Activated naive CD4-positive, alpha-beta T cell treated with anti-CD3 and anti-CD28 coated beads, Interleukin-2, amount 10 ng/mL, durations not matched to agents 7 days and 5 days (primary cell): ENCODE measurements around the gene RNF207.
A peak's percentile ranks its signal among the peaks of the same experiment; 100 is the strongest.

ENCODE experiments used
- CTCF ChIA-PET: fragments of 350-600 bp; sonication (Branson Sonifier 250); formaldehyde crosslinking; loops from one replicate; lab custom pipeline; 2021; ENCODE audit warnings: antibody characterized with exemption; lab: Charles Lee
- DNase-seq: peaks from one replicate; pipeline ENCODE4 v3.0.0-alpha.2; 2020
- H3K27ac Mint-ChIP-seq: one replicate; pipeline ENCODE4 v1.8.0; 2021; ENCODE audit warnings: mild to moderate bottlenecking, moderate library complexity, mixed read lengths
- H3K27me3 Mint-ChIP-seq: one replicate; pipeline ENCODE4 v1.8.0; 2021; ENCODE audit warnings: mild to moderate bottlenecking, mixed read lengths
- H3K36me3 Mint-ChIP-seq: one replicate; pipeline ENCODE4 v1.8.0; 2021; ENCODE audit warnings: mixed read lengths
- H3K4me1 Mint-ChIP-seq: one replicate; pipeline ENCODE4 v1.8.0; 2021; ENCODE audit warnings: mixed read lengths
- H3K4me3 Mint-ChIP-seq: one replicate; pipeline ENCODE4 v1.8.0; 2021; ENCODE audit warnings: mild to moderate bottlenecking, moderate library complexity, mixed read lengths
- H3K9me3 Mint-ChIP-seq: one replicate; pipeline ENCODE4 v1.8.0; 2021; ENCODE audit warnings: mixed read lengths

The RNF207 gene

GRCh38 chr1:6180707-6181311 is 25.1 kb upstream of the RNF207 start:
- no peak overlapping the region for H3K4me3 Mint-ChIP-seq
- H3K9me3 Mint-ChIP-seq: no peaks in the 10 kb centered on the region
- CTCF ChIA-PET: interaction anchor here (1.2 kb wide), 1 partner anchor 26 kb away, joined by 4 read pairs; the partner anchor contains the start of gene RNF207
- peaks cover 71% of the 10 kb centered on the region for H3K27me3 Mint-ChIP-seq
- DNase-seq: no peak
- no peak overlapping the region for H3K27ac Mint-ChIP-seq
- peaks cover 16% of the 10 kb centered on the region for H3K4me1 Mint-ChIP-seq
- peaks cover 16% of the 10 kb centered on the region for H3K36me3 Mint-ChIP-seq

DNA sequence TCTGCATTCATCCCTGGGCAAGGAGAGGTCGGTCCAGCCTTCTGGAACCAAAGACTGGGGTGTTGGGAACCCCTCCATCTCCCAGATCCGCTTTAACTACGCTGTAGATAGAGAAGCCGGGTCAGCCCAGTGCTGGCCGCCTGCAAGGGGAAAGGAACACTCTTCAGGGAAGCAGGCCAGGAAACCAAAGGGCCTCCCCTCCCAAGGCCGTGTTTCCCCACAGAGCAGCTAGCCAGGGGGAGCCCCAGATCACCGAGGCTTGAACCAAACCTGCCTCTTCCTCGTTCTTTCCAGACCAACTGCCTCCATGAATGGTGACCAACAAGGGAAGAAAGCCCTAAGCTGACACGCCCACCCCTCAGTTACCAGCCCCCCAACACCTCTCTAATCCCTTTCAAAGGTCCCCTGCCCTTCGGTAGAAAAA is 24.6 kb upstream of the RNF207 start:
- CTCF ChIA-PET: interaction anchor here (1.2 kb wide), 1 partner anchor 25 kb away, joined by 4 read pairs; the partner anchor contains the start of gene RNF207
- no peak for DNase-seq
- Mint-ChIP-seq H3K9me3 (no peaks in the 10 kb centered on the region), H3K4me1 (peaks cover 20% of the 10 kb centered on the region), H3K27me3 (peaks cover 69% of the 10 kb centered on the region), H3K4me3 (no peak overlapping the region), H3K27ac (no peak overlapping the region), H3K36me3 (peaks cover 20% of the 10 kb centered on the region)

DNA sequence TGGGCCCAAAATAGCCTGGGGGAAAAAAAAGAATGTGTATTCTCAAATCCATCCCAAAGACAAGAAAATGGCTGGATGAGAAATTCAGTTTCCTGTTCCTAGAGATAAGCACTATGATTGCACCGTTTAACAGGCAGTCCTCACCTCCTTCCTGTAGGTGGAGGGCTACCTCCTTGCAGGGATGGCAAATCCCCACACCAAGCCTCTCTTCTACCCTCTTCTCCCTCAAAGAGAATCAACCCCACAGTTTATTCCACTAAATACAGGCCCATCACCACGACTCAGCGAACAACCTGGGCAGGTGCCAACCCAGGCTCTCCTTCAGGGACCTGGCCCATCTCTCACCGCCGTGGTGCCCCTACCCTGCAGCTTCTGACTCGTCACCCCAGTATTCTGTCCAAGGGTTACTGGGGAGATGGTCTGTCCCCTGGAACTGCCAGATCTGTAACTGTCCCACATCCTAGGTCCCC is 22.4 kb upstream of the RNF207 start:
- Mint-ChIP-seq H3K9me3 (no peaks in the 10 kb centered on the region), H3K27ac (no peak overlapping the region), H3K4me1 (peaks cover 20% of the 10 kb centered on the region), H3K36me3 (peaks cover 24% of the 10 kb centered on the region), H3K27me3 (peaks cover 47% of the 10 kb centered on the region), H3K4me3 (no peak overlapping the region)
- DNase-seq: no peak
- CTCF ChIA-PET: interaction anchor here (0.6 to 1.6 kb wide), 2 partner anchors 21 to 53 kb away, joined by 3 read pairs; no protein-coding TSS in a partner anchor

- DNase-seq: no peak
- peaks cover 40% of the 10 kb centered on the region for H3K27me3 Mint-ChIP-seq
- peak overlapping the region; percentile 55 for H3K27ac Mint-ChIP-seq
- peaks cover 21% of the 10 kb centered on the region for H3K4me1 Mint-ChIP-seq
- H3K36me3 Mint-ChIP-seq: peaks cover 28% of the 10 kb centered on the region
- H3K4me3 Mint-ChIP-seq: no peak overlapping the region
- no peaks in the 10 kb centered on the region for H3K9me3 Mint-ChIP-seq
- CTCF ChIA-PET: no interaction called here
Measured at GRCh38 chr1:6184083-6184783, 21.7 kb upstream of the RNF207 start.

DNA sequence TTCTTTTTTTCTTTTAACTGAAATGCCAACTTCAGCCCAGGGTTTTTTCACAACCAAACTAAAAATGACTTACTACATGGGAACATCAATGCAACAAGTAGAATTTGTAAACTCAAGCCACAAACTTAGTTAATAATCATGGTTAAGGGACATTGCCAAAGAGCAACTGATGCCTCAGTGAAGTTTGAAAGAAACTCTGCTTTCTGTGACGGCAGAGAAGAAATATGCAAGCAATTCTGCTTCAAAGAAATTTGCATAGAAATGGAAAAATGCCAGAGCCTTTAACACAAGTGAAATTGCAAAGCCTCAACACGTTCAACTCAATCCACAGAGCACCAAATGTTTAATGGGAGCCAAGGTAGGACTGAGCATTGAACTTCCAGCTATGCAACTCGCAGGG is 20.8 kb upstream of the RNF207 start:
- H3K27me3 Mint-ChIP-seq: peaks cover 34% of the 10 kb centered on the region
- H3K9me3 Mint-ChIP-seq: no peaks in the 10 kb centered on the region
- peaks cover 32% of the 10 kb centered on the region for H3K36me3 Mint-ChIP-seq
- H3K27ac Mint-ChIP-seq: peak overlapping the region; percentile 19
- CTCF ChIA-PET: interaction anchor here (1.0 to 1.1 kb wide), 2 partner anchors 8 to 9 kb away, joined by 4 to 6 read pairs; no protein-coding TSS in a partner anchor
- no peak for DNase-seq
- H3K4me3 Mint-ChIP-seq: no peak overlapping the region
- peaks cover 24% of the 10 kb centered on the region for H3K4me1 Mint-ChIP-seq

- Mint-ChIP-seq H3K4me3 (no peak overlapping the region), H3K4me1 (peaks cover 23% of the 10 kb centered on the region), H3K27ac (no peak overlapping the region), H3K36me3 (peaks cover 34% of the 10 kb centered on the region), H3K9me3 (no peaks in the 10 kb centered on the region), H3K27me3 (peaks cover 27% of the 10 kb centered on the region)
- DNase-seq: peak; percentile 43
- CTCF ChIA-PET: interaction anchor here (1.0 to 1.1 kb wide), 2 partner anchors 8 to 9 kb away, joined by 4 to 6 read pairs; no protein-coding TSS in a partner anchor
Measured at GRCh38 chr1:6185635-6186382, 20.1 kb upstream of the RNF207 start.

DNA sequence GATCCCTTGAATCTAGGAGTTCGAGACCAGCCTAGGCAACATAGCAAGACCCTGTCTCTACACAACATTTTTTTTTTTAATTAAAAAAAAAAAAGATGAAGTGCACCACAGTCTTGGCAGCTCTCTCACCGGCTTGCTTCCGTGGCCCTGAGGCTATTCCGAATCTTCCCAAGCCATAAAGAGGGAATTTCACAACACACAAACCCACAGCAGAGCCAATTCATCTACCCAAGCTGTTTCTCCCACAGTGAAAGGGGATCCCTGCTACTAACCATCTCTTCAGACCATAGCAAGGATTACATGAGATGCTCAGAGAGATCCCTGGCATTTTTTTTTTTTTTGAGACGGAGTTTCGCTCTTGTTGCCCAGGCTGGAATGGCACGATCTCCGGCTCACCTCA is 17.5 kb upstream of the RNF207 start:
- no peak overlapping the region for H3K4me3 Mint-ChIP-seq
- CTCF ChIA-PET: interaction anchor here (0.6 to 0.7 kb wide), 3 partner anchors 15 to 229 kb away, joined by 3 read pairs; no protein-coding TSS in a partner anchor
- DNase-seq: no peak
- H3K27ac Mint-ChIP-seq: no peak overlapping the region
- H3K4me1 Mint-ChIP-seq: peaks cover 15% of the 10 kb centered on the region
- peaks cover under 1% of the 10 kb centered on the region for H3K27me3 Mint-ChIP-seq
- peaks cover 39% of the 10 kb centered on the region for H3K36me3 Mint-ChIP-seq
- H3K9me3 Mint-ChIP-seq: no peaks in the 10 kb centered on the region

GRCh38 chr1:6191968-6192367 is 14.0 kb upstream of the RNF207 start:
- Mint-ChIP-seq H3K27me3 (no peaks in the 10 kb centered on the region), H3K9me3 (no peaks in the 10 kb centered on the region), H3K36me3 (peaks cover 36% of the 10 kb centered on the region), H3K4me3 (no peak overlapping the region), H3K27ac (no peak overlapping the region), H3K4me1 (peaks cover 22% of the 10 kb centered on the region)
- CTCF ChIA-PET: interaction anchor here (1.5 kb wide), 1 partner anchor 13 kb away, joined by 4 read pairs; no protein-coding TSS in a partner anchor
- DNase-seq: no peak

GRCh38 chr1:6197746-6198427 is 8.0 kb upstream of the RNF207 start:
- peak overlapping the region; percentile 76 for H3K4me3 Mint-ChIP-seq
- no peaks in the 10 kb centered on the region for H3K27me3 Mint-ChIP-seq
- DNase-seq: no peak
- peak overlapping the region; percentile 64 for H3K27ac Mint-ChIP-seq
- H3K36me3 Mint-ChIP-seq: peaks cover 35% of the 10 kb centered on the region
- CTCF ChIA-PET: interaction anchor here (0.8 to 0.9 kb wide), 2 partner anchors 48 to 148 kb away, joined by 3 read pairs; no protein-coding TSS in a partner anchor
- H3K9me3 Mint-ChIP-seq: no peaks in the 10 kb centered on the region
- peaks cover 47% of the 10 kb centered on the region for H3K4me1 Mint-ChIP-seq

DNA sequence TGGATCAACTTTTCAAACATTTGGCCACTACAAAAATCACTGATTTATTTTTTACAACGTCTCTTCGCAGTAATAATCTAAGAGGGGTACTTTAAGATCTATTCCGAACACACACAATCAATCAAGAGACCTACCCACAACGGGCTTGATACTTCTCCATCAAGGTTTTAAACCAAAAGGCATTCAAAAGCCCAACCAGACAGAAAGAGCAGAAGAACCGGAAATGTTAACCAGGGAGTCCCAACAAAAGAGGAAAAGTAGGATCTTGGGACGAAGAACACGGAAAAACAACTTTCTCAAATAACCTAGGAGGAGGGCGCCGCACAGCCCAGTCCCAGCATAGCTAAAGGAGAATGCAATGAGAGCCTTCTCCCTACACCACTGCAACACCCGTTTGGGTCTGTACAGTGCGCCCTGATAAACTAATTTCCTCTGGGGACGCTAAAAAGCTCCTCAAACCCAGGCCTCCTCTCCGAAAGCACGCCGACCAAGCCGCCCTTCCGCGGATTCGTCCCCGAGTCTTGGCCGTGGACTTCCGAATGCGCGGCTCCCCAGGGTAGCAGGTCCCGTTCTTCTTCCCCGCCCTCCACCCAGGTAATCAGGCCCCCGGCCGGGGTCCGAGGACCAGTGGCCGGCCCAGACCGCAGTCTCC is 7.1 kb upstream of the RNF207 start:
- H3K4me1 Mint-ChIP-seq: peaks cover 46% of the 10 kb centered on the region
- H3K4me3 Mint-ChIP-seq: peak overlapping the region; percentile 76
- CTCF ChIA-PET: interaction anchor here (0.8 to 0.9 kb wide), 2 partner anchors 47 to 148 kb away, joined by 3 read pairs; no protein-coding TSS in a partner anchor
- H3K27me3 Mint-ChIP-seq: peaks cover 3% of the 10 kb centered on the region
- H3K36me3 Mint-ChIP-seq: peaks cover 29% of the 10 kb centered on the region
- H3K27ac Mint-ChIP-seq: peak overlapping the region; percentile 64
- peak; percentile 57 for DNase-seq
- no peaks in the 10 kb centered on the region for H3K9me3 Mint-ChIP-seq

DNA sequence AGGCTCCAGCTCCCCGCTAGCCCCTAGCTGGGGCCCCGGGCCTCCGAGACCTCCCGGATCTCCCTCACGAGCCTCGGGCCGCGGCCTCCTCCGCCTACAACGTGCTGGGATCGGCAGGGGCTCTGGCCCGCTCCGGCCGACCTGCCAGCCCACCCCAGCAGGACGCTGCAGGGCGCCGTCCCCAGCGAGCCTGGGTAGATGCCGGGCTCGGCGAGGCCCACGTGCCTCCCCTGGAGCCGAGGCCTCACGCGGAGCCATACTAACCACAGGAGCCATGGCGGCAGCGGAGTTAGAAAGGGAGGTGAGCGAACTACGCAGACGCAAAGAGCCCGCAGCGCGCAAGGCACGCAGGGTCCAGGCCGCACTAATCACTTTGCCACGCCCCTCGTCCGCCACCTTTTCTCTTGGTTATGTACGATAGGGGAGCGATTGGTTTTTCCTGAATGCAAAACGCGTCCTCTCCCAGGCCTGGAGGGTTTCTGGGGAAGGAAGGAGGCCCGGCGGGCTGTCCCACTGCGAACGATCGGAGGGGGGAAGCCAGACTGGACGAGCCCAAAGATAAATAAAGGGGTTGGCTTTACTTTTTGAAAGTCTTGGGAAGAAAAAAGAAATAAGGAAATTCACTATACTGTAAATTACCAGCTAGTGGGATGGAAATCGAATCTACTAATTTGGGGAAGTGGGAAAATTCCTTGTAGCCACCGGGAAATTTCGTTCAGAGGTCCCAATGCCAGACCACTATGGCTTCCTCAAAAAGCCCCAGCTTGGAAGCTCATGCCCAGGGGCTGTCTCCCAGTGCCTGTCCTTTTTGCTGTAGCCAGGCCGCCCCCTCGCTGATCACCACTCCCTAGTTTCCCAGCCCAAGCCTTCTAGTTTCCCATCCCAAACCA is 6.4 kb upstream of the RNF207 start, which contains the start of gene RPL22:
TSS of gene RPL22 (minus strand) at position 298 of the 890 bp plus-strand sequence. CDS start at position 276, 22 bp downstream.
- peak; percentile 99 for DNase-seq
- peak within 1 kb of the TSS; percentile 76 for H3K4me3 Mint-ChIP-seq
- CTCF ChIA-PET: no interaction called here
- peaks cover 46% of the 10 kb centered on the region for H3K4me1 Mint-ChIP-seq
- H3K27ac Mint-ChIP-seq: peak within 1 kb of the TSS; percentile 64
- H3K9me3 Mint-ChIP-seq: no peaks in the 10 kb centered on the region
- peaks cover 11% of the 10 kb centered on the region for H3K27me3 Mint-ChIP-seq
- H3K36me3 Mint-ChIP-seq: peaks cover 25% of the 10 kb centered on the region

DNA sequence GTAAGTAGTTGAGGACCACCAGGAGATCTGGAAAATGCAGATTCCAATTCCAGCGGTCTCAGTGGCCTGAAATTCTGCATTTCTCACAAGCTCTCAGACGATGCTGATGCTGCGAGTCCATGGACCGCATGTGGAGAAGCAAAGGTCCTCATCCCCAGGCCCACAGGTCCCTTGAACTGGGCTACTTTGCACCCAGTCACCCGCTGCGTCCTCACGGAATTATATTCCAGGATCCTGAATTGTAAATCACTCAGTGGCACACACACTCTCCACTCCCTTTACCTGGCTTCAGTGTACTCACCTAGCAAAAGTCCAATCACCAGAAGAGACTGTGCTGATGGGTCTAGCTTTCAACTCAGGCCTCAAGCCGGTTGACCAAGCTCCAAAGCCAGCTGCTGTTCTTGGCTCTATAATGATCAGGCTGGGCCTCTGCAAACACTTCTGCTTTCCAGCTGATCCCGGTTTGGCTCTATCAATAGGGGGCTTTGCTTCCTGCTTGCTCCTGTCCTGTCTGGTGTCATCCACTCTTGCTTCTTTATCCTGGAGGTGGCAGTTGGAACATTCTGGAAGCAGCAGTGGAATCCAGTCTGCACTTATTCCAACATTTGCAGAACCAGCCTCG is 5.6 kb upstream of the RNF207 start:
- H3K36me3 Mint-ChIP-seq: peaks cover 23% of the 10 kb centered on the region
- H3K27me3 Mint-ChIP-seq: peaks cover 18% of the 10 kb centered on the region
- CTCF ChIA-PET: no interaction called here
- H3K27ac Mint-ChIP-seq: peak overlapping the region; percentile 64
- peak overlapping the region; percentile 76 for H3K4me3 Mint-ChIP-seq
- H3K9me3 Mint-ChIP-seq: no peaks in the 10 kb centered on the region
- DNase-seq: no peak
- peaks cover 54% of the 10 kb centered on the region for H3K4me1 Mint-ChIP-seq
